ENCODE results near the gene ARHGAP12. TPM values are rescaled to one million over a fixed set of nuclear protein-coding genes. Genes with fewer than 3 reads are reported as not detected.

Gene ARHGAP12, protein sequence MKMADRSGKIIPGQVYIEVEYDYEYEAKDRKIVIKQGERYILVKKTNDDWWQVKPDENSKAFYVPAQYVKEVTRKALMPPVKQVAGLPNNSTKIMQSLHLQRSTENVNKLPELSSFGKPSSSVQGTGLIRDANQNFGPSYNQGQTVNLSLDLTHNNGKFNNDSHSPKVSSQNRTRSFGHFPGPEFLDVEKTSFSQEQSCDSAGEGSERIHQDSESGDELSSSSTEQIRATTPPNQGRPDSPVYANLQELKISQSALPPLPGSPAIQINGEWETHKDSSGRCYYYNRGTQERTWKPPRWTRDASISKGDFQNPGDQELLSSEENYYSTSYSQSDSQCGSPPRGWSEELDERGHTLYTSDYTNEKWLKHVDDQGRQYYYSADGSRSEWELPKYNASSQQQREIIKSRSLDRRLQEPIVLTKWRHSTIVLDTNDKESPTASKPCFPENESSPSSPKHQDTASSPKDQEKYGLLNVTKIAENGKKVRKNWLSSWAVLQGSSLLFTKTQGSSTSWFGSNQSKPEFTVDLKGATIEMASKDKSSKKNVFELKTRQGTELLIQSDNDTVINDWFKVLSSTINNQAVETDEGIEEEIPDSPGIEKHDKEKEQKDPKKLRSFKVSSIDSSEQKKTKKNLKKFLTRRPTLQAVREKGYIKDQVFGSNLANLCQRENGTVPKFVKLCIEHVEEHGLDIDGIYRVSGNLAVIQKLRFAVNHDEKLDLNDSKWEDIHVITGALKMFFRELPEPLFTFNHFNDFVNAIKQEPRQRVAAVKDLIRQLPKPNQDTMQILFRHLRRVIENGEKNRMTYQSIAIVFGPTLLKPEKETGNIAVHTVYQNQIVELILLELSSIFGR
- total RNA-seq (2021) (34.3 and 51.9 TPM in 2 replicates), Bru-seq, nascent RNA (percentile 94 among the genes with signal in this experiment), BruChase-seq, experiment 1, labeled RNA remaining after a 2-hour chase (percentile 94 among the genes with signal in this experiment), BruChase-seq, experiment 2, labeled RNA remaining after a 6-hour chase (percentile 83 among the genes with signal in this experiment)
- long read RNA-seq, full-length matches to known transcripts = 1 of 21 reads
- long read RNA-seq, partial matches to known transcripts = 6 of 21 reads
- long read RNA-seq, other reads (novel, unspliced or antisense) = 14 of 21 reads

GRCh38 chr10:31928549-31929260, at the start of gene ARHGAP12:
Gene ARHGAP12 (minus strand): TSS chr10:31928831. CDS start chr10:31908855, 19,976 bp downstream.
- H3K4me1 ChIP-seq (replicated peaks; ENCODE audit: insufficient read depth) = peaks cover 49% of the 10 kb centered on the region
- H3K4me2 ChIP-seq = peak within 1 kb of the TSS; percentile 99
- CTCF ChIA-PET = no interaction called here
- intact Hi-C loops (cut with micrococcal nuclease; ENCODE audit: unreplicated experiment) = loop anchor here (5.0 to 10.0 kb wide), 4 partner anchors 34 to 416 kb away; partner anchors contain the start of gene EPC1
- POLR2A ChIA-PET (ENCODE audit: unreplicated experiment) = interaction anchor here (0.8 kb wide), 1 partner anchor 67 kb away, joined by 6 read pairs; no protein-coding TSS in a partner anchor
- peak within 1 kb of the TSS; percentile 77 for H3K4me3 ChIP-seq
- peak within 1 kb of the TSS; percentile 69 for H3K27ac ChIP-seq
- BruUV-seq (replicated peaks) = no TSS peak
- H3F3A ChIP-seq (ENCODE audit: insufficient read depth, low read depth) = peaks cover 25% of the 10 kb centered on the region; the same call in 1 of the 2 replicates
- peak; percentile 51 to 91 for DNase-seq
- H4K20me1 ChIP-seq (ENCODE audit: insufficient read depth) = peaks cover 12% of the 10 kb centered on the region
- H3K27me3 ChIP-seq (ENCODE audit: insufficient read depth, low read depth) = no peaks in the 10 kb centered on the region
- no peaks in the 10 kb centered on the region for H3K9me2 ChIP-seq (ENCODE audit: insufficient read depth)
- H3K36me3 ChIP-seq (ENCODE audit: low read depth) = no peaks in the 10 kb centered on the region
- TF ChIP-seq, protein P1, sequence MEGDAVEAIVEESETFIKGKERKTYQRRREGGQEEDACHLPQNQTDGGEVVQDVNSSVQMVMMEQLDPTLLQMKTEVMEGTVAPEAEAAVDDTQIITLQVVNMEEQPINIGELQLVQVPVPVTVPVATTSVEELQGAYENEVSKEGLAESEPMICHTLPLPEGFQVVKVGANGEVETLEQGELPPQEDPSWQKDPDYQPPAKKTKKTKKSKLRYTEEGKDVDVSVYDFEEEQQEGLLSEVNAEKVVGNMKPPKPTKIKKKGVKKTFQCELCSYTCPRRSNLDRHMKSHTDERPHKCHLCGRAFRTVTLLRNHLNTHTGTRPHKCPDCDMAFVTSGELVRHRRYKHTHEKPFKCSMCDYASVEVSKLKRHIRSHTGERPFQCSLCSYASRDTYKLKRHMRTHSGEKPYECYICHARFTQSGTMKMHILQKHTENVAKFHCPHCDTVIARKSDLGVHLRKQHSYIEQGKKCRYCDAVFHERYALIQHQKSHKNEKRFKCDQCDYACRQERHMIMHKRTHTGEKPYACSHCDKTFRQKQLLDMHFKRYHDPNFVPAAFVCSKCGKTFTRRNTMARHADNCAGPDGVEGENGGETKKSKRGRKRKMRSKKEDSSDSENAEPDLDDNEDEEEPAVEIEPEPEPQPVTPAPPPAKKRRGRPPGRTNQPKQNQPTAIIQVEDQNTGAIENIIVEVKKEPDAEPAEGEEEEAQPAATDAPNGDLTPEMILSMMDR (conservative IDR thresholded peaks at IDR 0.05) = no peak
- TF ChIP-seq EZH2 (IDR thresholded peaks at IDR 0.05; ENCODE audit: low read depth) = no peak
- peak within 1 kb of the TSS; percentile 88 for H2AFZ ChIP-seq
- H3K9me3 ChIP-seq (ENCODE audit: insufficient read depth, low read depth) = no peaks in the 10 kb centered on the region
- peaks cover 59% of the 10 kb centered on the region for H3K79me2 ChIP-seq (ENCODE audit: low read depth)

DNA sequence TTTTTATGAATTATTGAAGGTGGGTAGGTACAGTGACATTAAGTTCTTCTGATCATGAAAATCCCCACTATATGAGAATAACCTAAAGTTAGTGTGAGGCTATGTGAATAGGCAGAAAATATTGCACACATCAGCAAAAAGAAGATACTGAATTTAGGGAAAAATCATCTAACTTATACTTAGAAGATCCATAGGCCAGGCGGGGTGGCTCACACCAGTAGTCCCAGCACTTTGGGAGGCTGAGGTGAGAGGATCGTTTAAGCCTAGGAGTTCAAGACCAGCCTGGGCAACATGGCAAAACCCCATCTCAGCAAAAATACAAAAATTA, 49.5 kb upstream of the ARHGAP12 start:
- Histone ChIP-seq H3F3A (ENCODE audit: insufficient read depth, low read depth) (0 out of 2 replicates have a peak, but pooled peaks cover 4% of the 10 kb centered on the region), H3K9me3 (ENCODE audit: insufficient read depth, low read depth) (no peaks in the 10 kb centered on the region), H3K79me2 (ENCODE audit: low read depth) (no peaks in the 10 kb centered on the region), H3K4me3 (no peak overlapping the region), H3K27me3 (ENCODE audit: insufficient read depth, low read depth) (no peaks in the 10 kb centered on the region), H3K36me3 (ENCODE audit: low read depth) (no peaks in the 10 kb centered on the region), H2AFZ (no peak overlapping the region), H3K4me1 (replicated peaks; ENCODE audit: insufficient read depth) (peaks cover 12% of the 10 kb centered on the region), H3K4me2 (no peak overlapping the region), H3K27ac (peak overlapping the region; percentile 44; the same call in 1 of the 2 replicates), H3K9me2 (ENCODE audit: insufficient read depth) (no peaks in the 10 kb centered on the region), H4K20me1 (ENCODE audit: insufficient read depth) (no peaks in the 10 kb centered on the region)
- no peak for DNase-seq
- no TSS peak for BruUV-seq (replicated peaks)
- CTCF ChIA-PET = no interaction called here
- TF ChIP-seq, protein P1 (conservative IDR thresholded peaks at IDR 0.05) = no peak
- TF ChIP-seq EZH2 (IDR thresholded peaks at IDR 0.05; ENCODE audit: low read depth) = no peak
- intact Hi-C loops (cut with micrococcal nuclease; ENCODE audit: unreplicated experiment) = no loop called here
- POLR2A ChIA-PET (ENCODE audit: unreplicated experiment) = no interaction called here
